ENCODE data around the gene INPP1.

DNA sequence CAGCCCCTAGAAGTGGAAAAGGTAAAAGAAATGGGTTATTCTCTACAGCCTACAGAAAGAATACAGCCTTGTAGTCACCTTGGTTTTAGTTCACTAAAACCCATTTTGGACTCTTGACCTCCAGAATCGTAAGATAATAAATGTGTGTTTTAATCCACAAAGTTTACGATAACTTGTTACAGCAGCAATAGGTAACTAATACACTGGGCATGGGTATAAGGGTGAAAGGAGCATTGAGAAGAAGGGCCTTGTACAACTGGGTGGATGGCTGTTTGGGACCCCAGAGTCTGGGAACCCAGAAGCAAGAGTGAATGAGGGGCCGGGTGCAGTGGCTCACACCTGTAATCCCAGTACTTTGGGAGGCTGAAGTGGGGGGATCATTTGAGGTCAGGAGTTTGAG is 62.6 kb downstream of the INPP1 start:
- TF ChIP-seq, protein P1, sequence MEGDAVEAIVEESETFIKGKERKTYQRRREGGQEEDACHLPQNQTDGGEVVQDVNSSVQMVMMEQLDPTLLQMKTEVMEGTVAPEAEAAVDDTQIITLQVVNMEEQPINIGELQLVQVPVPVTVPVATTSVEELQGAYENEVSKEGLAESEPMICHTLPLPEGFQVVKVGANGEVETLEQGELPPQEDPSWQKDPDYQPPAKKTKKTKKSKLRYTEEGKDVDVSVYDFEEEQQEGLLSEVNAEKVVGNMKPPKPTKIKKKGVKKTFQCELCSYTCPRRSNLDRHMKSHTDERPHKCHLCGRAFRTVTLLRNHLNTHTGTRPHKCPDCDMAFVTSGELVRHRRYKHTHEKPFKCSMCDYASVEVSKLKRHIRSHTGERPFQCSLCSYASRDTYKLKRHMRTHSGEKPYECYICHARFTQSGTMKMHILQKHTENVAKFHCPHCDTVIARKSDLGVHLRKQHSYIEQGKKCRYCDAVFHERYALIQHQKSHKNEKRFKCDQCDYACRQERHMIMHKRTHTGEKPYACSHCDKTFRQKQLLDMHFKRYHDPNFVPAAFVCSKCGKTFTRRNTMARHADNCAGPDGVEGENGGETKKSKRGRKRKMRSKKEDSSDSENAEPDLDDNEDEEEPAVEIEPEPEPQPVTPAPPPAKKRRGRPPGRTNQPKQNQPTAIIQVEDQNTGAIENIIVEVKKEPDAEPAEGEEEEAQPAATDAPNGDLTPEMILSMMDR (IDR thresholded peaks at IDR 0.05), result no peak
- TF ChIP-seq NFE2L1 (CRISPR knock-in tag; IDR thresholded peaks at IDR 0.05), result no peak
- no peak for TF ChIP-seq ZNF423 (CRISPR knock-in tag; IDR thresholded peaks at IDR 0.05)
- TF ChIP-seq ZNF281 (CRISPR knock-in tag; IDR thresholded peaks at IDR 0.05), result no peak
- TF ChIP-seq, protein P2, sequence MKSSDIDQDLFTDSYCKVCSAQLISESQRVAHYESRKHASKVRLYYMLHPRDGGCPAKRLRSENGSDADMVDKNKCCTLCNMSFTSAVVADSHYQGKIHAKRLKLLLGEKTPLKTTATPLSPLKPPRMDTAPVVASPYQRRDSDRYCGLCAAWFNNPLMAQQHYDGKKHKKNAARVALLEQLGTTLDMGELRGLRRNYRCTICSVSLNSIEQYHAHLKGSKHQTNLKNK (CRISPR knock-in tag; IDR thresholded peaks at IDR 0.05), result no peak
- no peak for TF ChIP-seq CREB1 (CRISPR knock-in tag; IDR thresholded peaks at IDR 0.05)
- TF ChIP-seq NFYB (CRISPR knock-in tag; conservative IDR thresholded peaks at IDR 0.05; ENCODE audit: low read depth), result no peak
- TF ChIP-seq ESRRA (CRISPR knock-in tag; IDR thresholded peaks at IDR 0.05; ENCODE audit: borderline replicate concordance), result no peak
- TF ChIP-seq NR1H2 (CRISPR knock-in tag; IDR thresholded peaks at IDR 0.05), result no peak
- no peak for TF ChIP-seq FOXP4 (CRISPR knock-in tag; IDR thresholded peaks at IDR 0.05)
- TF ChIP-seq JUN (CRISPR knock-in tag; IDR thresholded peaks at IDR 0.05), result no peak

Measured in WTC11 (cell line).